Measurements from ENCODE around the gene DAO. TPM values are rescaled to one million over a fixed set of nuclear protein-coding genes. Genes with fewer than 3 reads are reported as not detected.
"Not testable (repeated sequence)": the region's sequence is repeated elsewhere in the genome, so short reads cannot be mapped to it uniquely, and the experiment has no call there.

DAO gene
- total RNA-seq, 2 experiments from 2014 or later: not detected

DNA sequence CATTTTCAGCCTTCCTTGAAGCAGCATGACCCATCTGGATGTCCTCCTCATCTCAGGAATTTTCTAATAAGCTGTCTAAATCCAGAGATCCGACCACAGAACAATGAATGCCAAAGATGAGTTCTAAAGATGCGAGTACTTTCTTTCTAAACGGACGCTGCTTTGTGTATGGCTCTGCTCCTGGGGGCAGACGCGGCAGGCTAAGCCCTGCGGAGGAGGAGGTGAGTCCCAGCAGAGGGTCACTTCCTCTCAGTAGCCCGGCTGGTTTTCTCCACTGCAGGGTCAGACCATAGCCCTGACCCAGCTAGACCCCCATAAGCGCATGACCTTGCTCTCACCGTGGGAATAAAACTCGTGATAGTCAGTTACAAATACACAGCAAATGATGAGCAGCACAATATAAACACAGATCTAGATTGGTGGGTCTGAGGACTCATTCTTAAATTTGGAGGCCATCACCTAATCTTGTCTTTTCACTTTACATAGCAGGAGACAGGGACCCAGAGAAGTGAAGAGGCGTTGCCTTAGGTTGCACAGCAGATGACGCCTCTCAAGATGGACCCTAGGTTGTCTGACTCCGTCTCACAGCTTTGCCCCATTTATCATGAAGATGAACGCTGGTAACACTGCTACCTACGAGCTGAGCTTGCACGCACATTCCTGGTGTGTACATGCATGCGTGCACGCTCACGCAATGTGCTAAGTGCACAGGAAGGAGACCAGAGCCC, 39.1 kb upstream of the DAO start:
- no TSS peak for BruUV-seq (replicated peaks)
- H3K9me2 ChIP-seq (ENCODE audit: insufficient read depth, low read length): no peaks in the 10 kb centered on the region
- no peak overlapping the region for H3K4me2 ChIP-seq (ENCODE audit: low read length)
- ChIA-PET CTCF (ENCODE audit: unreplicated experiment) (no interaction called here), POLR2A (interaction anchor here (0.6 to 0.9 kb wide), 2 partner anchors 9 to 204 kb away, joined by 3 to 5 read pairs; no protein-coding TSS in a partner anchor)
- H3K36me3 ChIP-seq (ENCODE audit: insufficient read depth, low read length): no peaks in the 10 kb centered on the region
- TF ChIP-seq, protein P1, sequence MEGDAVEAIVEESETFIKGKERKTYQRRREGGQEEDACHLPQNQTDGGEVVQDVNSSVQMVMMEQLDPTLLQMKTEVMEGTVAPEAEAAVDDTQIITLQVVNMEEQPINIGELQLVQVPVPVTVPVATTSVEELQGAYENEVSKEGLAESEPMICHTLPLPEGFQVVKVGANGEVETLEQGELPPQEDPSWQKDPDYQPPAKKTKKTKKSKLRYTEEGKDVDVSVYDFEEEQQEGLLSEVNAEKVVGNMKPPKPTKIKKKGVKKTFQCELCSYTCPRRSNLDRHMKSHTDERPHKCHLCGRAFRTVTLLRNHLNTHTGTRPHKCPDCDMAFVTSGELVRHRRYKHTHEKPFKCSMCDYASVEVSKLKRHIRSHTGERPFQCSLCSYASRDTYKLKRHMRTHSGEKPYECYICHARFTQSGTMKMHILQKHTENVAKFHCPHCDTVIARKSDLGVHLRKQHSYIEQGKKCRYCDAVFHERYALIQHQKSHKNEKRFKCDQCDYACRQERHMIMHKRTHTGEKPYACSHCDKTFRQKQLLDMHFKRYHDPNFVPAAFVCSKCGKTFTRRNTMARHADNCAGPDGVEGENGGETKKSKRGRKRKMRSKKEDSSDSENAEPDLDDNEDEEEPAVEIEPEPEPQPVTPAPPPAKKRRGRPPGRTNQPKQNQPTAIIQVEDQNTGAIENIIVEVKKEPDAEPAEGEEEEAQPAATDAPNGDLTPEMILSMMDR (conservative IDR thresholded peaks at IDR 0.05; ENCODE audit: low read length): no peak
- no peak for TF ChIP-seq EZH2phosphoT487 (IDR thresholded peaks at IDR 0.05; ENCODE audit: borderline replicate concordance, low read depth, low read length)
- H3K79me2 ChIP-seq (ENCODE audit: insufficient read depth, low read depth, low read length): no peaks in the 10 kb centered on the region
- intact Hi-C loops (cut with micrococcal nuclease; ENCODE audit: unreplicated experiment): no loop called here
- H3K4me1 ChIP-seq (ENCODE audit: insufficient read depth, low read length, poor library complexity, severe bottlenecking): peaks cover 5% of the 10 kb centered on the region
- no peaks in the 10 kb centered on the region for H3K9me3 ChIP-seq (ENCODE audit: low read length)
- DNase-seq (ENCODE audit: low spot score): no peak
- H3K27ac ChIP-seq (ENCODE audit: low read depth, low read length, poor library complexity, severe bottlenecking): no peak overlapping the region
- no peaks in the 10 kb centered on the region for H4K20me1 ChIP-seq (ENCODE audit: insufficient read depth, low read length)
- no peak overlapping the region for H3K4me3 ChIP-seq (ENCODE audit: low read depth, low read length, poor library complexity, severe bottlenecking)
- no peak overlapping the region for H2AFZ ChIP-seq (ENCODE audit: low read length)

DNA sequence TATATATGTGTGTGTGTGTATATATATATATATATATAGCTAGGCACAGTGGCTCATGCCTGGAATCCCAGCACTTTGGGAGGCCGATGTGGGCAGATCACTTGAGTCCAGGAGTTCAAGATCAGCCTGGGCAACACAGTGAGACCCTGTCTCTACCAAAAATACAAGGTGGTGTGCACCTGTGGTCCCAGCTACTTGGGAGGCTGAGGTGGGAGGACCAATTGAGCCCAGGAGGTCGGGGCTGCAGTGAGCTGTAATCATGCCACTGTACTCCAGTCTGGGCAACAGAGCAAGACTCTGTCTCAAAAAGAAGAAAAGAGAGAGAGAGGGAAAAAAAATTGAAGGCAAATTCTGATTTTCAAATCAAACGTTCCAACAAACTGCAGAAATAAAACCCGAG, 38.1 kb upstream of the DAO start:
- H3K9me3 ChIP-seq (ENCODE audit: low read length); H3K36me3 ChIP-seq (ENCODE audit: insufficient read depth, low read length); DNase-seq (ENCODE audit: low spot score); H3K4me2 ChIP-seq (ENCODE audit: low read length); H3K4me3 ChIP-seq (ENCODE audit: low read depth, low read length, poor library complexity, severe bottlenecking); H3K9me2 ChIP-seq (ENCODE audit: insufficient read depth, low read length); intact Hi-C loops (cut with micrococcal nuclease; ENCODE audit: unreplicated experiment); H3K4me1 ChIP-seq (ENCODE audit: insufficient read depth, low read length, poor library complexity, severe bottlenecking); H3K27ac ChIP-seq (ENCODE audit: low read depth, low read length, poor library complexity, severe bottlenecking); H2AFZ ChIP-seq (ENCODE audit: low read length); POLR2A ChIA-PET; H4K20me1 ChIP-seq (ENCODE audit: insufficient read depth, low read length); BruUV-seq (replicated peaks); CTCF ChIA-PET (ENCODE audit: unreplicated experiment); H3K79me2 ChIP-seq (ENCODE audit: insufficient read depth, low read depth, low read length): not testable (repeated sequence)

DNA sequence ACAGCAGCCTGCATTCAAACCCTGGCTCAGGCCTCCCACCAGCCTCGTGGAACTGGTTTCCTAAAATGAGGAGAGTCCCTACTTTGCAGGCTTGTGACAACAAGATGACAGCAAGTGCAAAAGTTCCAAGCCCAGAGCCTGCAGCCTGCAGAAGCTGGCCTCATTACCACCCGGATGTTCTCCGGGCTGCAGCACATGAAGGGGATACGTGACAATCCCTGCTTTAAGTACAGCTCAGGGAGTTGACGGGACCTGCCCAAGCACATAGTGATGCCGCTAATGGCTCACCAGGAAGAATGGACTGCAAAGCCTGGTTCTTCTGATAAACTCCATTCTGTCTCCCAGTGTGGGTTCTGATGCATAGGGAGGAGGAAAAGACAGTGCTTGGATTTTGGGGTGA, 37.5 kb upstream of the DAO start:
- TF ChIP-seq, protein P1 (conservative IDR thresholded peaks at IDR 0.05; ENCODE audit: low read length): no peak
- no peak for TF ChIP-seq EZH2phosphoT487 (IDR thresholded peaks at IDR 0.05; ENCODE audit: borderline replicate concordance, low read depth, low read length)
- BruUV-seq (replicated peaks): no TSS peak
- H3K4me1 ChIP-seq (ENCODE audit: insufficient read depth, low read length, poor library complexity, severe bottlenecking): peaks cover 5% of the 10 kb centered on the region
- no peaks in the 10 kb centered on the region for H3K36me3 ChIP-seq (ENCODE audit: insufficient read depth, low read length)
- DNase-seq (ENCODE audit: low spot score): no peak
- no peak overlapping the region for H2AFZ ChIP-seq (ENCODE audit: low read length)
- intact Hi-C loops (cut with micrococcal nuclease; ENCODE audit: unreplicated experiment): no loop called here
- no peaks in the 10 kb centered on the region for H3K9me2 ChIP-seq (ENCODE audit: insufficient read depth, low read length)
- ChIA-PET POLR2A (interaction anchor here (0.9 kb wide), 1 partner anchor 9 kb away, joined by 3 read pairs; no protein-coding TSS in a partner anchor), CTCF (ENCODE audit: unreplicated experiment) (no interaction called here)
- H3K27ac ChIP-seq (ENCODE audit: low read depth, low read length, poor library complexity, severe bottlenecking): no peak overlapping the region
- H3K9me3 ChIP-seq (ENCODE audit: low read length): no peaks in the 10 kb centered on the region
- H3K4me2 ChIP-seq (ENCODE audit: low read length): no peak overlapping the region
- H3K79me2 ChIP-seq (ENCODE audit: insufficient read depth, low read depth, low read length): no peaks in the 10 kb centered on the region
- H3K4me3 ChIP-seq (ENCODE audit: low read depth, low read length, poor library complexity, severe bottlenecking): no peak overlapping the region
- no peaks in the 10 kb centered on the region for H4K20me1 ChIP-seq (ENCODE audit: insufficient read depth, low read length)
